ENCODE measurements around the gene ALDH3B1.

ALDH3B1 gene

DNA sequence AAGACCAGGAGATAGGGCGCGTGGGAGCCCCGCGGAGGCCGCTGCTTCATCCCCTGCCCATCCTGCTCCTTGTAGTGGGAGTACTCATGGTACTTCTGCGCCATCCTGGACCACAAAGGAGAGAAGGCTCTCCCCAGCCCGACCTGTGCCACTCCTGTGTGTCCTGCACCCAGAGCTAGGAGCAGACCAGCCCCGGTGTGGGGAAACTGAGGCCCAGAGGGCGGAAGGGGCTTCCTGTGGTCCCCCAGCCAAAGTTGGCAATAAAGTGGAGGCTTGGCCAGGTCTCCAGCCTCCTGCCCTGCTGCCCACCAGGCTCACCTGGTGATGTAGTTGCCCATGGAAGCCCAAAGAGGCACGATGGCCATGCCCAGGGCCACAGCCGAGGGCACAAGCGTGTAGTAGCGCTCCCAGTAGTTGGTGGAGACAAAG, 10.9 kb upstream of the ALDH3B1 start:
- no peak overlapping the region for H3K27ac ChIP-seq
- TF ChIP-seq ZFX (IDR thresholded peaks at IDR 0.05), result no peak
- TF ChIP-seq CTCF (conservative IDR thresholded peaks at IDR 0.05), result no peak

DNA sequence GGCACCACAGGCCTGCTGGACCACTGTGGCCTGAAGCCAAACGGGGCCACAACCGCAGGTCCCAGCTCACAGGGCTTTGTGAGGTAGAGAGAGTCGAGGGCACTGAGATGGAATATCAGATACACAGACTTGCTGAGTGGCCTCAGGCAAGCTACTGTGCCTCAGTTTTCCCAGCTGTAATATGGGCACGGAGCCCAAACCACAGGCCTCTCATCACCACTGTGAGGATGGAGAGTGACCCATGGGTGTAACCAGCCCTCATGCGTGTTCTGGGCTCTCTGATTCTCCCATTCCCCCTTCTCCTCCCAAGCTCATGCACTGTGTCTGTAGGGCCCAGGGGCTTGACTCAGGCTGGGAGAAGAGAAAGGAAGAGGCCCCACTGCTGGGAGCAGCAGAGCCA, 10.4 kb upstream of the ALDH3B1 start:
- TF ChIP-seq CTCF (conservative IDR thresholded peaks at IDR 0.05) (no peak), ZFX (IDR thresholded peaks at IDR 0.05) (no peak)
- H3K27ac ChIP-seq, result no peak overlapping the region

DNA sequence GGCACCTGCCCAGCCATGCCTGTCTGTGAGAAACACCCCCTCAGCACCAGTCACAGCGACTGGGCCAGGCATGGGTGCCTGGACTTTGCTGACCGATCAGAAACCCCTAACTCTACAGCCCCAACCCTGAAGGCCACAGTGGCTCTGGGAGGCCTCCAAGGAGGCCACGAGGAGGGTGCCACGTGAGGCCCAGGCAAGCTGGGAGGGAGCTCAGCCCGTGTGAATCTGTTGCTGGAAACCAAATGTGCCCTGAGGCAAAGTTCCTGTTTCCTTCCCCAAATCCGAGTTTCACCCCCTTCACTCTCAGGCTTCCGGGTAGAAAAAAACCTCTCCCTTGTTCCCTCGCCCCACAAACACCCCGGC, 7.6 kb upstream of the ALDH3B1 start:
- TF ChIP-seq CTCF (conservative IDR thresholded peaks at IDR 0.05), result no peak
- no peak overlapping the region for H3K27ac ChIP-seq

- TF ChIP-seq ZFX (IDR thresholded peaks at IDR 0.05), result no peak
- TF ChIP-seq CTCF (conservative IDR thresholded peaks at IDR 0.05), result no peak
- peak overlapping the region; percentile 60 for H3K27ac ChIP-seq
These were observed 6.9 kb upstream of the ALDH3B1 start for GRCh38 chr11:68002938-68003845.

DNA sequence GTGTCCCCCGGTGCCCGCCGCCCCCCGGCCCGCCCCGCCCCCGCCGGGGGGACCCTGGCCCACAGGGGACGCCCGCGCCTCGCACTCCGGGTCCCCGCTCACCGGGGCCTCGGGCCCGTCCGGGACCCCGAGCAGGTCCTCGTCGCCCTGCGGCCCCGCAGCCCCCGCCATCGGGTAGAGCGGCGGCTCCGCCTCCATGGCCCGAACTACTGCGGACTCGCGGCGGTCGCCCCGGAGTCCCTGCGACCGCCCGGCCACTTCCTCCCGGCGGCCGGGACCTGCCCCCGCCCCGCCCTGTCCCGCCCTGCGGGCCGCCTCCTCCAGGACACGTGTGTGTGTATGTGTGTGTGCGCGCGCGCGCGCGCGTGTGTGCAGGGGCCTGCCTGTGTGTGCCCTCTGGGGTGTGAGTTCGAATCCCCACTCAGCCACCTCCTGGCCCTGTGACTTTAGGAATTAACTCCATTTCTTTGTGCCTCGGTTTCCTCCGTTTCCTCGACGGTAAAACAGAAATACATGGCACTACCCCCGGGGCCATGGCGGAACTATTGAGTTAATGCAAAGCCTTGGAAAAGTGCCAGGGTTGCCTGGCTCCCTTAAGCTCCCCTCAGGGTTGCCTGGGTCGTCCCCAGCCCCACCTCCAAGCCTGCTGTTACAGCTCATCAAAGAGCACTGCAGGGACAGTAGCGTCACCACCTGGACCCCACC, 6.1 kb upstream of the ALDH3B1 start, which contains the start of gene UNC93B1:
Gene UNC93B1, minus strand, starts transcription at position 252 of the 705 bp plus-strand sequence. Its CDS starts 54 bp downstream, at position 198.
- H3K27ac ChIP-seq, result peak within 1 kb of the TSS; percentile 60
- no peak for TF ChIP-seq CTCF (conservative IDR thresholded peaks at IDR 0.05)
- TF ChIP-seq ZFX (IDR thresholded peaks at IDR 0.05), result 0 out of 2 replicates have a peak, but pooled peaks have one; percentile 36

GRCh38 chr11:68004551-68005335, 5.4 kb upstream of the ALDH3B1 start:
- TF ChIP-seq ZFX (IDR thresholded peaks at IDR 0.05), result no peak
- no peak for TF ChIP-seq CTCF (conservative IDR thresholded peaks at IDR 0.05)
- peak overlapping the region; percentile 60; the same call in 1 of the 2 replicates for H3K27ac ChIP-seq
